OCI-LY1 (cell line): ENCODE results near the gene TNIP3.

Experiments used
- EZH2 ChIP-seq: fragments of 200-600 bp; sonication (generic), shearing (Covaris generic); IDR thresholded peaks from 2 replicates; pipeline ENCODE4 v1.8.0; 2017; ENCODE audit warnings: borderline replicate concordance, mixed run types, mild to moderate bottlenecking, antibody characterized with exemption, low read length, moderate library complexity, mixed read lengths
- TF ChIP-seq, protein P1 (sequence below): fragments of 200-600 bp; sonication (generic), shearing (Covaris generic); IDR thresholded peaks from 2 replicates; pipeline ENCODE4 v1.5.1; 2017; ENCODE audit warnings: mild to moderate bottlenecking, antibody characterized with exemption, low read length, moderate library complexity, mixed read lengths

DNA sequence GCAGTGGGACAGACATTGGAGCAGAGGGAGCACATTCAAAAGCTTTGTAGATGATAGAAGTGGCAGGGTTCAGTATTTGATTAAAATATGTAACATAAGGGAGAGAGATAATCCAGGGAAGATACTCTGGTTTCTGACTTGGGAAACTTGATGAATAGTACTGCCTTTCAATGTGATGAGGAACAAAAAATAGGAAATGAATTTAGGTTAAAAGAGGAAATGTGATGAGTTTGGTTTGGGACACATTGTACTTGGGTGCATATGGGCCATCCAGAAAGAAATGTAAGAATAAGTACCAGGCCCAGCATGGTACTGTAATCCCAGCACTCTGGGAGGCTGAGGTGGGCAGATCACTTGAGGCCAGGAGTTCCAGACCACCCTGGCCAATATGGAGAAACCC lies 70.9 kb downstream of the TNIP3 start:
- TF ChIP-seq, protein P1, sequence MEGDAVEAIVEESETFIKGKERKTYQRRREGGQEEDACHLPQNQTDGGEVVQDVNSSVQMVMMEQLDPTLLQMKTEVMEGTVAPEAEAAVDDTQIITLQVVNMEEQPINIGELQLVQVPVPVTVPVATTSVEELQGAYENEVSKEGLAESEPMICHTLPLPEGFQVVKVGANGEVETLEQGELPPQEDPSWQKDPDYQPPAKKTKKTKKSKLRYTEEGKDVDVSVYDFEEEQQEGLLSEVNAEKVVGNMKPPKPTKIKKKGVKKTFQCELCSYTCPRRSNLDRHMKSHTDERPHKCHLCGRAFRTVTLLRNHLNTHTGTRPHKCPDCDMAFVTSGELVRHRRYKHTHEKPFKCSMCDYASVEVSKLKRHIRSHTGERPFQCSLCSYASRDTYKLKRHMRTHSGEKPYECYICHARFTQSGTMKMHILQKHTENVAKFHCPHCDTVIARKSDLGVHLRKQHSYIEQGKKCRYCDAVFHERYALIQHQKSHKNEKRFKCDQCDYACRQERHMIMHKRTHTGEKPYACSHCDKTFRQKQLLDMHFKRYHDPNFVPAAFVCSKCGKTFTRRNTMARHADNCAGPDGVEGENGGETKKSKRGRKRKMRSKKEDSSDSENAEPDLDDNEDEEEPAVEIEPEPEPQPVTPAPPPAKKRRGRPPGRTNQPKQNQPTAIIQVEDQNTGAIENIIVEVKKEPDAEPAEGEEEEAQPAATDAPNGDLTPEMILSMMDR = no peak
- no peak for TF ChIP-seq EZH2
